Karpas-422 (cell line): ENCODE data around the gene CDKN2AIP. TPM values are rescaled to one million over a fixed set of nuclear protein-coding genes. Genes with fewer than 3 reads are reported as not detected.
A peak's percentile ranks its signal among the peaks of the same experiment; 100 is the strongest.

ENCODE experiments used
- DNase-seq: peaks from one replicate; pipeline ENCODE4 v3.0.0-alpha.2; 2015
- H2AFZ ChIP-seq: fragments of 200-600 bp; sonication (generic); 2 replicates; pipeline ENCODE4 v1.6.1; 2014; ENCODE audit warnings: antibody characterized with exemption, low read length, mixed read lengths
- H3K27ac ChIP-seq: fragments of 200-600 bp; sonication (generic); 2 replicates; pipeline ENCODE4 v1.5.1; 2014; ENCODE audit warnings: mild to moderate bottlenecking, low read length, moderate library complexity
- H3K27me3 ChIP-seq: fragments of 200-600 bp; sonication (generic); 2 replicates; pipeline ENCODE4 v1.6.1; 2014; ENCODE audit warnings: low read length, mixed read lengths
- H3K36me3 ChIP-seq: fragments of 200-600 bp; sonication (generic); 2 replicates; pipeline ENCODE4 v1.6.1; 2014; ENCODE audit warnings: low read length, mixed read lengths; ENCODE audit not compliant: insufficient read depth
- H3K4me1 ChIP-seq: fragments of 200-600 bp; sonication (generic); 2 replicates; pipeline ENCODE4 v1.6.1; 2014; ENCODE audit warnings: mild to moderate bottlenecking, low read length, mixed read lengths
- H3K4me2 ChIP-seq: fragments of 200-600 bp; sonication (generic); 2 replicates; pipeline ENCODE4 v1.6.1; 2014; ENCODE audit warnings: low read length, low read depth, mild to moderate bottlenecking; ENCODE audit not compliant: poor library complexity, severe bottlenecking
- H3K4me3 ChIP-seq: fragments of 200-600 bp; sonication (generic); 2 replicates; pipeline ENCODE4 v1.5.1; 2014; ENCODE audit warnings: mild to moderate bottlenecking, antibody characterized with exemption, low read length, mixed read lengths
- H3K79me2 ChIP-seq: fragments of 200-600 bp; sonication (generic); 2 replicates; pipeline ENCODE4 v1.6.1; 2014; ENCODE audit warnings: mild to moderate bottlenecking, low read length, mixed read lengths
- H3K9ac ChIP-seq: fragments of 200-600 bp; sonication (generic); 2 replicates; pipeline ENCODE4 v1.6.0; 2014; ENCODE audit warnings: low read length
- H3K9me2 ChIP-seq: fragments of 200-600 bp; sonication (generic), shearing (Covaris generic); replicated peaks from 2 replicates; pipeline ENCODE4 v1.6.0; 2014; ENCODE audit warnings: mild to moderate bottlenecking, low read length, moderate library complexity; ENCODE audit not compliant: insufficient read depth
- H3K9me3 ChIP-seq: fragments of 300-700, 200-600 bp; sonication (generic); 2 replicates; pipeline ENCODE4 v1.6.1; 2014; ENCODE audit warnings: low read length, mixed read lengths
- H4K20me1 ChIP-seq: fragments of 200-600 bp; sonication (generic); 2 replicates; pipeline ENCODE4 v1.6.1; 2014; ENCODE audit warnings: mild to moderate bottlenecking, antibody characterized with exemption, low read length, low read depth; ENCODE audit not compliant: insufficient read depth
- total RNA-seq: library from RNA; depleted of rRNA; stranded (reverse); fragments of >200 nt; shearing (Covaris generic); gene quantifications from 2 replicates; pipeline ENCODE4 v1.2.3, GENCODE V29; 2014; ENCODE audit warnings: low replicate concordance

CDKN2AIP gene
- total RNA-seq, 1 experiment from 2014 or later, result 16.8 TPM

GRCh38 chr4:183434264-183434663 lies 10.2 kb upstream of the CDKN2AIP start:
- Histone ChIP-seq H2AFZ (no peak overlapping the region), H3K9me2 (no peaks in the 10 kb centered on the region), H4K20me1 (no peaks in the 10 kb centered on the region), H3K9me3 (no peaks in the 10 kb centered on the region), H3K27ac (no peak overlapping the region), H3K27me3 (no peaks in the 10 kb centered on the region), H3K4me3 (no peak overlapping the region), H3K4me2 (no peak overlapping the region), H3K36me3 (no peaks in the 10 kb centered on the region), H3K79me2 (no peaks in the 10 kb centered on the region), H3K4me1 (no peaks in the 10 kb centered on the region), H3K9ac (no peak overlapping the region)
- no peak for DNase-seq

- Histone ChIP-seq H3K79me2 (no peaks in the 10 kb centered on the region), H2AFZ (no peak overlapping the region)
Measured at GRCh38 chr4:183434666-183435190, 9.7 kb upstream of the CDKN2AIP start.

GRCh38 chr4:183435803-183436202 lies 8.6 kb upstream of the CDKN2AIP start:
- no peaks in the 10 kb centered on the region for H3K9me2 ChIP-seq
- H2AFZ ChIP-seq, result no peak overlapping the region

More at GRCh38 chr4:183434666-183435190, 9.7 kb upstream of the CDKN2AIP start:
- Histone ChIP-seq H3K9ac (no peak overlapping the region), H3K9me3 (no peaks in the 10 kb centered on the region), H3K27ac (no peak overlapping the region), H4K20me1 (no peaks in the 10 kb centered on the region), H3K4me1 (no peaks in the 10 kb centered on the region), H3K4me3 (no peak overlapping the region), H3K4me2 (no peak overlapping the region), H3K27me3 (no peaks in the 10 kb centered on the region), H3K9me2 (no peaks in the 10 kb centered on the region), H3K36me3 (no peaks in the 10 kb centered on the region)
- DNase-seq, result no peak

GRCh38 chr4:183436417-183436816 lies 8.0 kb upstream of the CDKN2AIP start:
- Histone ChIP-seq H3K36me3 (no peaks in the 10 kb centered on the region), H3K9me2 (no peaks in the 10 kb centered on the region), H3K4me3 (no peak overlapping the region), H3K9ac (no peak overlapping the region), H2AFZ (no peak overlapping the region), H3K79me2 (no peaks in the 10 kb centered on the region), H3K27me3 (no peaks in the 10 kb centered on the region), H3K4me2 (no peak overlapping the region), H3K4me1 (no peaks in the 10 kb centered on the region), H3K9me3 (no peaks in the 10 kb centered on the region), H3K27ac (no peak overlapping the region), H4K20me1 (no peaks in the 10 kb centered on the region)
- no peak for DNase-seq

More at GRCh38 chr4:183435803-183436202, 8.6 kb upstream of the CDKN2AIP start:
- Histone ChIP-seq H3K4me2 (no peak overlapping the region), H3K27me3 (no peaks in the 10 kb centered on the region), H3K79me2 (no peaks in the 10 kb centered on the region), H3K4me3 (no peak overlapping the region), H3K36me3 (no peaks in the 10 kb centered on the region), H3K4me1 (no peaks in the 10 kb centered on the region), H3K27ac (no peak overlapping the region), H3K9ac (no peak overlapping the region), H3K9me3 (no peaks in the 10 kb centered on the region), H4K20me1 (no peaks in the 10 kb centered on the region)
- no peak for DNase-seq

- no peaks in the 10 kb centered on the region for H3K9me2 ChIP-seq
- no peak overlapping the region for H2AFZ ChIP-seq
- H3K27ac ChIP-seq, result no peak overlapping the region
- H3K9me3 ChIP-seq, result no peaks in the 10 kb centered on the region
- H4K20me1 ChIP-seq, result no peaks in the 10 kb centered on the region
- no peaks in the 10 kb centered on the region for H3K79me2 ChIP-seq
- H3K4me2 ChIP-seq, result no peak overlapping the region
- H3K4me1 ChIP-seq, result no peaks in the 10 kb centered on the region
- no peaks in the 10 kb centered on the region for H3K27me3 ChIP-seq
- no peak overlapping the region for H3K9ac ChIP-seq
- no peaks in the 10 kb centered on the region for H3K36me3 ChIP-seq
- no peak for DNase-seq
- no peak overlapping the region for H3K4me3 ChIP-seq
Measured at GRCh38 chr4:183437452-183437851, 7.0 kb upstream of the CDKN2AIP start.

- H3K9me2 ChIP-seq, result no peaks in the 10 kb centered on the region
- no peak overlapping the region for H3K4me3 ChIP-seq
- H4K20me1 ChIP-seq, result no peaks in the 10 kb centered on the region
- H3K9me3 ChIP-seq, result no peaks in the 10 kb centered on the region
- no peaks in the 10 kb centered on the region for H3K36me3 ChIP-seq
- no peak overlapping the region for H3K4me2 ChIP-seq
- H3K4me1 ChIP-seq, result peaks cover 6% of the 10 kb centered on the region
- no peak for DNase-seq
- H3K79me2 ChIP-seq, result no peaks in the 10 kb centered on the region
- no peaks in the 10 kb centered on the region for H3K27me3 ChIP-seq
- H3K27ac ChIP-seq, result no peak overlapping the region
- no peak overlapping the region for H2AFZ ChIP-seq
- H3K9ac ChIP-seq, result no peak overlapping the region
Measured at GRCh38 chr4:183438458-183439113, 5.8 kb upstream of the CDKN2AIP start.

GRCh38 chr4:183441276-183441675 lies 3.2 kb upstream of the CDKN2AIP start:
- Histone ChIP-seq H3K27ac (no peak overlapping the region), H3K4me3 (no peak overlapping the region), H3K36me3 (peaks cover 5% of the 10 kb centered on the region), H3K27me3 (no peaks in the 10 kb centered on the region), H4K20me1 (peaks cover 6% of the 10 kb centered on the region; the same call in 1 of the 2 replicates), H3K4me1 (peaks cover 18% of the 10 kb centered on the region), H3K9me3 (no peaks in the 10 kb centered on the region), H3K9ac (no peak overlapping the region), H3K4me2 (no peak overlapping the region), H3K79me2 (peaks cover 18% of the 10 kb centered on the region), H2AFZ (no peak overlapping the region), H3K9me2 (no peaks in the 10 kb centered on the region)
- DNase-seq, result no peak

GRCh38 chr4:183443655-183444213 lies 702 bp upstream of the CDKN2AIP start:
- Histone ChIP-seq H3K9ac (peak overlapping the region; percentile 81), H3K9me3 (no peaks in the 10 kb centered on the region), H3K4me1 (peaks cover 22% of the 10 kb centered on the region), H3K36me3 (peaks cover 21% of the 10 kb centered on the region), H3K9me2 (no peaks in the 10 kb centered on the region), H3K4me2 (peak overlapping the region; percentile 77), H3K27ac (peak overlapping the region; percentile 61), H4K20me1 (peaks cover 6% of the 10 kb centered on the region; the same call in 1 of the 2 replicates), H3K79me2 (peaks cover 34% of the 10 kb centered on the region), H3K4me3 (peak overlapping the region; percentile 82), H3K27me3 (no peaks in the 10 kb centered on the region), H2AFZ (peak overlapping the region; percentile 56; the same call in 1 of the 2 replicates)
- peak; percentile 58 for DNase-seq
